Thyroid gland (tissue), 4 donors: Measurements from ENCODE around the gene DIS3L2.

ENCODE experiments used
- POLR2A ChIP-seq, 2 donors: fragments of 450-650 bp; IDR thresholded peaks; one replicate each; pipeline ENCODE4 v1.6.1; 2017; ENCODE audit warnings: antibody characterized with exemption in 2 of 2, mild to moderate bottlenecking in 2 of 2, moderate library complexity in 1 of 2
- TF ChIP-seq, protein P1 (sequence below), 6 experiments: fragments of 200-600 bp in 3 of 6; fragments of 450-650 bp in 3 of 6; sonication (generic) in 3 of 6; IDR thresholded peaks; one replicate each; pipeline ENCODE4 v1.5.1; 2016 to 2019; ENCODE audit warnings: antibody characterized with exemption in 6 of 6, mild to moderate bottlenecking in 2 of 6, inconsistent platforms in 1 of 6, moderate library complexity in 1 of 6

DNA sequence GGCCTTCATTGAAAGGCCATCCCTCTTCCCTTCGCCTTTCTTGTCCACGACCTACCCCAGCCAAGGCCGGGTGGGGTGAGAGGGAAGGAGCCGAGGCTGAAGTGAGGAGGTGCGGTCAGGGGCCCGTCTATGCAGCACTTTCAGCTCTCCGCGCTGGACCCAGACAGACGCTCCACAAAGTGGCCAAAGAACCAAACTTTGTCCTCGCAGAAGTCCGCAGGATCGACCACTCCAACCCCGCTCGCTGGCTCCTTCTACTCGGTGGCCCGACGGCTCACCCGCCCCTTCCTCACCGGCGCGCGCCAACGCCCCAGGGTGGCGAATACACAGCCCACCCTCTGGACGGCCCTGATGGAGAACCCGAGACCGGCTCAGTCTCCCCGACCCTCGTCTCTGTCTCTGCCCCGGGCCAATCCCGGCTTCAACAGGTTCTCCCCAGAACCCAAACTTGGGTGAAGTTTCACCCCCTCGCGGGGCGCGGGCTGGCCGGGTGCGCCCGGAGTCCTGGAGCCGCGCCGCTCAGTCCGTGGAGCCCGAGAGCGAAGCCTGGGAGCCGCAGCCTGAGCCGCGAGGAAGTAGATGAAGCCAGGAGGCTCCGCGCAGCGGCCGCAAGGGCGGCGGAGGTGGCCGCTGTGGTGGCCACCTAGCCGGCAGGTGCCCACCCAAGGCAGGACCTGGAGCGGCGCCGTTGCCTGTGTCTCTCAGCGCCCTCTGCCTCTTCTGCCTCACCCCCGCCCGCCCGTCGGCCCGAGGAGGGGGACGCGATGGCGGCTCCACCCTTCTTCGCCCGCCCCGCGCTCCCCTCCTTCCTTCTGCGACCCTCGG is 390.4 kb downstream of the DIS3L2 start:
- no peak for TF ChIP-seq POLR2A (IDR thresholded peaks at IDR 0.05)
- TF ChIP-seq, protein P1, sequence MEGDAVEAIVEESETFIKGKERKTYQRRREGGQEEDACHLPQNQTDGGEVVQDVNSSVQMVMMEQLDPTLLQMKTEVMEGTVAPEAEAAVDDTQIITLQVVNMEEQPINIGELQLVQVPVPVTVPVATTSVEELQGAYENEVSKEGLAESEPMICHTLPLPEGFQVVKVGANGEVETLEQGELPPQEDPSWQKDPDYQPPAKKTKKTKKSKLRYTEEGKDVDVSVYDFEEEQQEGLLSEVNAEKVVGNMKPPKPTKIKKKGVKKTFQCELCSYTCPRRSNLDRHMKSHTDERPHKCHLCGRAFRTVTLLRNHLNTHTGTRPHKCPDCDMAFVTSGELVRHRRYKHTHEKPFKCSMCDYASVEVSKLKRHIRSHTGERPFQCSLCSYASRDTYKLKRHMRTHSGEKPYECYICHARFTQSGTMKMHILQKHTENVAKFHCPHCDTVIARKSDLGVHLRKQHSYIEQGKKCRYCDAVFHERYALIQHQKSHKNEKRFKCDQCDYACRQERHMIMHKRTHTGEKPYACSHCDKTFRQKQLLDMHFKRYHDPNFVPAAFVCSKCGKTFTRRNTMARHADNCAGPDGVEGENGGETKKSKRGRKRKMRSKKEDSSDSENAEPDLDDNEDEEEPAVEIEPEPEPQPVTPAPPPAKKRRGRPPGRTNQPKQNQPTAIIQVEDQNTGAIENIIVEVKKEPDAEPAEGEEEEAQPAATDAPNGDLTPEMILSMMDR (IDR thresholded peaks at IDR 0.05), result no peak
